Gastrocnemius medialis (tissue), 4 donors: ENCODE measurements around the gene PGAP6. TPM values are rescaled to one million over a fixed set of nuclear protein-coding genes. Genes with fewer than 3 reads are reported as not detected.
"Not testable (repeated sequence)": the region's sequence is repeated elsewhere in the genome, so short reads cannot be mapped to it uniquely, and the experiment has no call there.

Experiments used
- ATAC-seq, 2 donors: fragments of 150-250 bp; one replicate each; pipeline ENCODE4 v1.9.1; 2016
- DNase-seq, 2 donors: peaks; one replicate each; pipeline ENCODE4 v3.0.0-alpha.2; 2019
- H3K27ac ChIP-seq, 4 donors: fragments of 200-600 bp; sonication (generic); 1 replicate in 1 of 4; 2 replicates in 3 of 4; pipeline ENCODE4 v1.5.1; 2016 to 2018; ENCODE audit warnings: mild to moderate bottlenecking in 2 of 4, moderate library complexity in 1 of 4
- H3K27me3 ChIP-seq, 3 donors: fragments of 200-600 bp; sonication (generic) in 2 of 3; 1 replicate in 1 of 3; 2 replicates in 2 of 3; pipeline versions ENCODE4 v1.5.1 to v1.6.0; 2016 to 2019; ENCODE audit warnings: mild to moderate bottlenecking in 1 of 3, moderate library complexity in 1 of 3
- H3K36me3 ChIP-seq, 2 donors: fragments of 200-600 bp; sonication (generic) in 1 of 2; one replicate each; pipeline ENCODE4 v1.5.1; 2017 to 2018
- H3K4me1 ChIP-seq, 2 donors: fragments of 200-600 bp; sonication (generic) in 1 of 2; one replicate each; pipeline ENCODE4 v1.5.1; 2016 to 2017; ENCODE audit warnings: mild to moderate bottlenecking in 2 of 2
- H3K4me3 ChIP-seq, 4 donors: fragments of 200-600 bp; sonication (generic) in 3 of 4; 1 replicate in 1 of 4; 2 replicates in 3 of 4; pipeline ENCODE4 v1.5.1; 2016 to 2019; ENCODE audit warnings: mild to moderate bottlenecking in 2 of 4
- H3K9me3 ChIP-seq, 3 donors: fragments of 200-600 bp; sonication (generic) in 2 of 3; 1 replicate in 1 of 3; 2 replicates in 2 of 3; pipeline ENCODE4 v1.5.1; 2016 to 2019
- CTCF ChIP-seq, 5 experiments: fragments of 450-650 bp in 3 of 5; fragments of 200-600 bp in 2 of 5; sonication (generic) in 2 of 5; IDR thresholded peaks in 4 of 5; conservative IDR thresholded peaks in 1 of 5; 1 replicate in 4 of 5; 2 replicates in 1 of 5; pipeline ENCODE4 v1.5.1; 2016 to 2019; ENCODE audit warnings: antibody characterized with exemption in 5 of 5, mild to moderate bottlenecking in 3 of 5, moderate library complexity in 3 of 5
- POLR2A ChIP-seq, 2 donors: fragments of 450-650 bp; IDR thresholded peaks; one replicate each; pipeline ENCODE4 v1.6.1; 2017; ENCODE audit warnings: antibody characterized with exemption in 2 of 2, mild to moderate bottlenecking in 2 of 2, moderate library complexity in 2 of 2
- in situ Hi-C, 4 donors: fragments of 200-750 bp; cut with MboI; loops; one replicate each; pipeline versions ENCODE4 v1.15.0 to v1.8.0; 2017; ENCODE audit warnings: low sequenced_read_pairs in 4 of 4
- intact Hi-C: fragments of 100-400 bp; cut with DNase I; formaldehyde crosslinking; loops from one replicate; pipeline ENCODE4 v1.15.1; 2023; ENCODE audit warnings: low total_unique reads
- total RNA-seq, 4 donors: library from RNA; depleted of rRNA; stranded (reverse); fragments of >200 nt; gene quantifications; one replicate each; pipeline versions ENCODE4 v1.1.0 to v1.2.3, GENCODE V29; 2016

The PGAP6 gene
- total RNA-seq, 4 donors from 2014 or later: 31.5 to 63.3 (median 50.8) TPM

- intact Hi-C loops (no loop called here), in situ Hi-C loops (no loop called here)
- peaks cover 0 to 14% of the 10 kb centered on the region in 2 donors for H3K36me3 ChIP-seq
- H3K4me1 ChIP-seq: peaks cover 7 to 8% of the 10 kb centered on the region in 2 donors
- no peaks in the 10 kb centered on the region for H3K9me3 ChIP-seq
- DNase-seq: no peak
- TF ChIP-seq CTCF (IDR thresholded peaks at IDR 0.05 in 4 of 5, conservative IDR thresholded peaks at IDR 0.05 in 1 of 5): no peak
- TF ChIP-seq POLR2A (IDR thresholded peaks at IDR 0.05): no peak
- H3K27me3 ChIP-seq: no peaks in the 10 kb centered on the region
- H3K27ac ChIP-seq: no peak overlapping the region
- no peak for ATAC-seq
- H3K4me3 ChIP-seq: no peak overlapping the region
These were observed 35.2 kb downstream of the PGAP6 start for GRCh38 chr16:346587-346986.

- H3K27ac ChIP-seq: no peak overlapping the region
- in situ Hi-C loops: no loop called here
- no peaks in the 10 kb centered on the region for H3K4me1 ChIP-seq
- ATAC-seq (no peak), DNase-seq (no peak)
- TF ChIP-seq POLR2A (IDR thresholded peaks at IDR 0.05): no peak
- no peak for TF ChIP-seq CTCF (IDR thresholded peaks at IDR 0.05 in 4 of 5, conservative IDR thresholded peaks at IDR 0.05 in 1 of 5)
- intact Hi-C loops: no loop called here
- H3K9me3 ChIP-seq: no peaks in the 10 kb centered on the region
- H3K27me3 ChIP-seq: no peaks in the 10 kb centered on the region
- H3K4me3 ChIP-seq: no peak overlapping the region
- peaks cover 0 to 14% of the 10 kb centered on the region in 2 donors for H3K36me3 ChIP-seq
These were observed 36.0 kb downstream of the PGAP6 start for GRCh38 chr16:345772-346171.

GRCh38 chr16:342455-343213 is 39.1 kb downstream of the PGAP6 start:
- TF ChIP-seq CTCF (IDR thresholded peaks at IDR 0.05 in 4 of 5, conservative IDR thresholded peaks at IDR 0.05 in 1 of 5): no peak
- no peak for TF ChIP-seq POLR2A (IDR thresholded peaks at IDR 0.05)
- Histone ChIP-seq H3K4me3 (no peak overlapping the region), H3K27me3 (no peaks in the 10 kb centered on the region), H3K27ac (no peak overlapping the region), H3K4me1 (peaks cover 0 to 3% of the 10 kb centered on the region in 2 donors), H3K36me3 (peaks cover 0 to 14% of the 10 kb centered on the region in 2 donors), H3K9me3 (no peaks in the 10 kb centered on the region)
- in situ Hi-C loops (no loop called here), intact Hi-C loops (no loop called here)
- DNase-seq (no peak), ATAC-seq (no peak)

GRCh38 chr16:341974-342336 is 39.8 kb downstream of the PGAP6 start:
- DNase-seq, H3K9me3 ChIP-seq, H3K27ac ChIP-seq, ATAC-seq, intact Hi-C loops, H3K4me3 ChIP-seq, H3K4me1 ChIP-seq, H3K27me3 ChIP-seq, in situ Hi-C loops: not testable (repeated sequence)
- peaks cover 0 to 14% of the 10 kb centered on the region in 2 donors for H3K36me3 ChIP-seq

- H3K27me3 ChIP-seq, DNase-seq, in situ Hi-C loops, intact Hi-C loops, H3K27ac ChIP-seq, H3K4me1 ChIP-seq, H3K9me3 ChIP-seq, ATAC-seq, H3K4me3 ChIP-seq: not testable (repeated sequence)
- H3K36me3 ChIP-seq: peaks cover 0 to 14% of the 10 kb centered on the region in 2 donors
These were observed 40.4 kb downstream of the PGAP6 start for GRCh38 chr16:341095-341973.
